ENCODE data around the gene ATP6V0C. TPM values are rescaled to one million over a fixed set of nuclear protein-coding genes. Genes with fewer than 3 reads are reported as not detected.

ATP6V0C gene
- total and polyA plus RNA-seq, 2 experiments from 2014 or later, result 81.4 to 375 TPM

GRCh38 chr16:2487903-2488531 is 25.7 kb upstream of the ATP6V0C start:
- no peak overlapping the region for H2AFZ ChIP-seq
- no peaks in the 10 kb centered on the region for H3K27me3 ChIP-seq
- H3K36me3 ChIP-seq (replicated peaks; ENCODE audit: insufficient read depth, low read depth), result no peaks in the 10 kb centered on the region
- DNase-seq (ENCODE audit: low spot score), result no peak
- no peaks in the 10 kb centered on the region for H3K9me3 ChIP-seq (ENCODE audit: low read depth)
- H3K27ac ChIP-seq, result no peak overlapping the region
- no peak overlapping the region for H3K4me3 ChIP-seq
- WGBS (ENCODE audit: low lambda C conversion rate, missing lambda C conversion rate), result 80% methylated on average over 14 of the region's 15 CpGs
- H3K9me2 ChIP-seq (replicated peaks; ENCODE audit: insufficient read depth), result no peaks in the 10 kb centered on the region
- peaks cover 10% of the 10 kb centered on the region for H4K20me1 ChIP-seq (ENCODE audit: insufficient read depth, poor library complexity, severe bottlenecking)
- H3K4me2 ChIP-seq, result no peak overlapping the region
- H3K4me1 ChIP-seq (ENCODE audit: insufficient read depth), result peaks cover 14% of the 10 kb centered on the region
- H3K79me2 ChIP-seq, result peaks cover 66% of the 10 kb centered on the region
- TF ChIP-seq EZH2 (IDR thresholded peaks at IDR 0.05; ENCODE audit: borderline replicate concordance), result no peak
- TF ChIP-seq CTCF (IDR thresholded peaks at IDR 0.05; ENCODE audit: poor library complexity), result no peak
- no peak for TF ChIP-seq EZH2phosphoT487 (IDR thresholded peaks at IDR 0.05; ENCODE audit: low read depth, severe bottlenecking, unreplicated experiment)

DNA sequence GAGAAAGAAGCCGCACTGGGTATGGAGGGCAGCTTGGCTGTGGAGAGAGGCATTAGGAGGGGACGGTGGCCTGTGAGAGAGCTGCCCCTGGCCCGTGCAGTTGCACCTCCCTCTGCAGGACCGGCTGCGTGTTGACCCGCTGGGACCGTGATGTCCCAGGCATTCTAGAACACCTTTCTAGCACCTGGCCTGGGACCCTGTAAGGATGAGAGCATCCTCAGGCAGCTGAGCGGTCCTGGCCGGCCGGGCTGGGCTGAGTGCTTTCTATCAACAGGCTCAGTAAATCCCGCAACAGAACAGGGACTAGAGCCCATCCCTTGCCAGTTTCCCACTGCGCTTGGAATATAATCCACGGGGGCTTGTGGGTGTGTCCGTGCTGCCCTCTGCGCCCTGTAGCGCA is 24.2 kb upstream of the ATP6V0C start:
- no peaks in the 10 kb centered on the region for H3K9me3 ChIP-seq (ENCODE audit: low read depth)
- H4K20me1 ChIP-seq (ENCODE audit: insufficient read depth, poor library complexity, severe bottlenecking), result peaks cover 6% of the 10 kb centered on the region
- no peak for TF ChIP-seq CTCF (IDR thresholded peaks at IDR 0.05; ENCODE audit: poor library complexity)
- TF ChIP-seq EZH2 (IDR thresholded peaks at IDR 0.05; ENCODE audit: borderline replicate concordance), result no peak
- no peak for TF ChIP-seq EZH2phosphoT487 (IDR thresholded peaks at IDR 0.05; ENCODE audit: low read depth, severe bottlenecking, unreplicated experiment)

DNA sequence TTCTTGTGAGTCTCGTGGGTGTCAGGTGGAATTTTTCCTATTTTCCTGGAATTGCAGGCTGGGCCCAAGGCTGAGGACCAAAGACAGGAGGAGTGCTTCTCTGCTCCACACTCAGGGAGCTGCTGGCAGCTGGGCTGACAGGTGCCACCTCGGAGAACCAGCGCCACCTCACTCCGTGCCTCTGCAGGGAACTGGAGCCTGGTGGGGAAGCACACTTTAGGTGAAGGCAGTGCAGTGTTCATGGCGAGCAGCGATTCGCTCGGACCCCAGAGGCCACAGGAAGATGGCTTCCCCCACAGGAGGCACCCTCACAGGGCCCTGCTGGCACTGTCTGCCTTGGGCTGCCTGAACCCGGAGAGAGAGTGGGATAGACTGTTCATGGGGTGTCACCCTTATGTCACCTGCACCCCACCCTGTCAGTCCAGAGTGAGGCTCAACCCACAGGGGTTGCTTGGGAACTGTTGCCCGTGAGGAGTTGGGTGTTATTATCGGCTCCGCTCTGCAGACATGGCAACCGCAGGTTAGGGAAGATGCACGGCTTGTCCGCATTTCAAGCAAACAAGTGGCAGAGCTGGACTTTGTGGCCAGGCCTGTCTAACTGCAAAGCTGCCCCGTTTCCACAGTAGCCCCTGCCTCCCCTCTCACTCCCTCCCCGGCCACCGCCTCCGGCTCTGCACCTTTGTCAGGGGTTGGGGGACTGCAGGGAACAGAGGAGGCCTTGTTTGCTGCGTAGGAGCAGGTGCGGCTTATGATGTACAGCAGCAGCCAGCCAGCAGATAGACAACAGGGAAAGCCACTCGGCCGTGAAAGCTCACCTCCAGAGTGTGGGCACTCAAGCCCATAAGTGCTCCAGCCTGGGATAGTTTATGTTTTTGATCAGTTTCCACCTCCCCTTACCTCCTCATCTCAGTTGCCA is 23.3 kb upstream of the ATP6V0C start:
- no peak overlapping the region for H3K4me3 ChIP-seq
- H3K4me2 ChIP-seq, result no peak overlapping the region
- no peak for TF ChIP-seq EZH2phosphoT487 (IDR thresholded peaks at IDR 0.05; ENCODE audit: low read depth, severe bottlenecking, unreplicated experiment)
- TF ChIP-seq EZH2 (IDR thresholded peaks at IDR 0.05; ENCODE audit: borderline replicate concordance), result no peak
- TF ChIP-seq CTCF (IDR thresholded peaks at IDR 0.05; ENCODE audit: poor library complexity), result no peak
- no peak overlapping the region for H3K27ac ChIP-seq
- H3K9me3 ChIP-seq (ENCODE audit: low read depth), result no peaks in the 10 kb centered on the region
- peaks cover 6% of the 10 kb centered on the region for H4K20me1 ChIP-seq (ENCODE audit: insufficient read depth, poor library complexity, severe bottlenecking)
- H3K79me2 ChIP-seq, result peaks cover 68% of the 10 kb centered on the region
- H2AFZ ChIP-seq, result no peak overlapping the region
- no peaks in the 10 kb centered on the region for H3K9me2 ChIP-seq (replicated peaks; ENCODE audit: insufficient read depth)
- no peaks in the 10 kb centered on the region for H3K27me3 ChIP-seq
- WGBS (ENCODE audit: low lambda C conversion rate, missing lambda C conversion rate), result 91% methylated on average over 22 of the region's 23 CpGs
- no peaks in the 10 kb centered on the region for H3K36me3 ChIP-seq (replicated peaks; ENCODE audit: insufficient read depth, low read depth)
- DNase-seq (ENCODE audit: low spot score), result no peak
- no peaks in the 10 kb centered on the region for H3K4me1 ChIP-seq (ENCODE audit: insufficient read depth)

More for the DNA sequence above, 24.2 kb upstream of the ATP6V0C start:
- Histone ChIP-seq H3K4me3 (no peak overlapping the region), H3K79me2 (peaks cover 69% of the 10 kb centered on the region), H3K9me2 (replicated peaks; ENCODE audit: insufficient read depth) (no peaks in the 10 kb centered on the region), H3K4me2 (no peak overlapping the region), H3K4me1 (ENCODE audit: insufficient read depth) (peaks cover 2% of the 10 kb centered on the region), H3K27ac (no peak overlapping the region), H3K27me3 (no peaks in the 10 kb centered on the region), H3K36me3 (replicated peaks; ENCODE audit: insufficient read depth, low read depth) (no peaks in the 10 kb centered on the region), H2AFZ (no peak overlapping the region)
- DNase-seq (ENCODE audit: low spot score), result no peak
- 94% methylated on average over 16 of the region's 16 CpGs for WGBS (ENCODE audit: low lambda C conversion rate, missing lambda C conversion rate)
